Measurements from ENCODE around the gene TRIM59. TPM values are rescaled to one million over a fixed set of nuclear protein-coding genes. Genes with fewer than 3 reads are reported as not detected.
A peak's percentile ranks its signal among the peaks of the same experiment; 100 is the strongest.

The TRIM59 gene
- total and polyA plus RNA-seq, 9 of the 15 experiments (the other 6 are each of a cell fraction or from before 2014, with no cell fraction given): 16.8 to 101 (median 34.8) TPM

- TF ChIP-seq, protein P1, sequence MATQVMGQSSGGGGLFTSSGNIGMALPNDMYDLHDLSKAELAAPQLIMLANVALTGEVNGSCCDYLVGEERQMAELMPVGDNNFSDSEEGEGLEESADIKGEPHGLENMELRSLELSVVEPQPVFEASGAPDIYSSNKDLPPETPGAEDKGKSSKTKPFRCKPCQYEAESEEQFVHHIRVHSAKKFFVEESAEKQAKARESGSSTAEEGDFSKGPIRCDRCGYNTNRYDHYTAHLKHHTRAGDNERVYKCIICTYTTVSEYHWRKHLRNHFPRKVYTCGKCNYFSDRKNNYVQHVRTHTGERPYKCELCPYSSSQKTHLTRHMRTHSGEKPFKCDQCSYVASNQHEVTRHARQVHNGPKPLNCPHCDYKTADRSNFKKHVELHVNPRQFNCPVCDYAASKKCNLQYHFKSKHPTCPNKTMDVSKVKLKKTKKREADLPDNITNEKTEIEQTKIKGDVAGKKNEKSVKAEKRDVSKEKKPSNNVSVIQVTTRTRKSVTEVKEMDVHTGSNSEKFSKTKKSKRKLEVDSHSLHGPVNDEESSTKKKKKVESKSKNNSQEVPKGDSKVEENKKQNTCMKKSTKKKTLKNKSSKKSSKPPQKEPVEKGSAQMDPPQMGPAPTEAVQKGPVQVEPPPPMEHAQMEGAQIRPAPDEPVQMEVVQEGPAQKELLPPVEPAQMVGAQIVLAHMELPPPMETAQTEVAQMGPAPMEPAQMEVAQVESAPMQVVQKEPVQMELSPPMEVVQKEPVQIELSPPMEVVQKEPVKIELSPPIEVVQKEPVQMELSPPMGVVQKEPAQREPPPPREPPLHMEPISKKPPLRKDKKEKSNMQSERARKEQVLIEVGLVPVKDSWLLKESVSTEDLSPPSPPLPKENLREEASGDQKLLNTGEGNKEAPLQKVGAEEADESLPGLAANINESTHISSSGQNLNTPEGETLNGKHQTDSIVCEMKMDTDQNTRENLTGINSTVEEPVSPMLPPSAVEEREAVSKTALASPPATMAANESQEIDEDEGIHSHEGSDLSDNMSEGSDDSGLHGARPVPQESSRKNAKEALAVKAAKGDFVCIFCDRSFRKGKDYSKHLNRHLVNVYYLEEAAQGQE (IDR thresholded peaks at IDR 0.05; ENCODE audit: borderline replicate concordance): no peak
- TF ChIP-seq, protein P1 (CRISPR knock-in tag; IDR thresholded peaks at IDR 0.05; ENCODE audit: low read depth): no peak
- TF ChIP-seq, protein P2, sequence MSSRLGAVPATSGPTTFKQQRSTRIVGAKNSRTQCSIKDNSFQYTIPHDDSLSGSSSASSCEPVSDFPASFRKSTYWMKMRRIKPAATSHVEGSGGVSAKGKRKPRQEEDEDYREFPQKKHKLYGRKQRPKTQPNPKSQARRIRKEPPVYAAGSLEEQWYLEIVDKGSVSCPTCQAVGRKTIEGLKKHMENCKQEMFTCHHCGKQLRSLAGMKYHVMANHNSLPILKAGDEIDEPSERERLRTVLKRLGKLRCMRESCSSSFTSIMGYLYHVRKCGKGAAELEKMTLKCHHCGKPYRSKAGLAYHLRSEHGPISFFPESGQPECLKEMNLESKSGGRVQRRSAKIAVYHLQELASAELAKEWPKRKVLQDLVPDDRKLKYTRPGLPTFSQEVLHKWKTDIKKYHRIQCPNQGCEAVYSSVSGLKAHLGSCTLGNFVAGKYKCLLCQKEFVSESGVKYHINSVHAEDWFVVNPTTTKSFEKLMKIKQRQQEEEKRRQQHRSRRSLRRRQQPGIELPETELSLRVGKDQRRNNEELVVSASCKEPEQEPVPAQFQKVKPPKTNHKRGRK (tag; IDR thresholded peaks at IDR 0.05): no peak
- TF ChIP-seq E2F8 (IDR thresholded peaks at IDR 0.05; ENCODE audit: low read depth, partially characterized antibody): peak; percentile 88
- TF ChIP-seq ZNF586 (CRISPR knock-in tag; conservative IDR thresholded peaks at IDR 0.05): no peak
- peak; percentile 76; the same call in 1 of the 2 replicates for TF ChIP-seq ZBTB9 (CRISPR knock-in tag; IDR thresholded peaks at IDR 0.05)
- TF ChIP-seq EP400 (IDR thresholded peaks at IDR 0.05): peak; percentile 99
- peak; percentile 48 for TF ChIP-seq DACH1 (IDR thresholded peaks at IDR 0.05; ENCODE audit: partially characterized antibody)
- TF ChIP-seq MAFF (IDR thresholded peaks at IDR 0.05; ENCODE audit: low read length): no peak
- no peak for TF ChIP-seq HMG20B (CRISPR knock-in tag; IDR thresholded peaks at IDR 0.05)
Measured at GRCh38 chr3:160449636-160450598, at the start of gene TRIM59 (continued).
